Measurements from ENCODE around the gene CCDC60.

The CCDC60 gene

GRCh38 chr12:119479121-119479561 is 144.6 kb downstream of the CCDC60 start:
- DNase-seq (ENCODE audit: low read depth, low spot score), result no peak

GRCh38 chr12:119480551-119480950 is 146.0 kb downstream of the CCDC60 start:
- DNase-seq (ENCODE audit: low read depth, low spot score), result no peak
- H3K4me3 ChIP-seq (ENCODE audit: low read length), result no peak overlapping the region

More at GRCh38 chr12:119479121-119479561, 144.6 kb downstream of the CCDC60 start:
- no peak overlapping the region for H3K4me3 ChIP-seq (ENCODE audit: low read length)

GRCh38 chr12:119486599-119487154 is 152.1 kb downstream of the CCDC60 start:
- DNase-seq (ENCODE audit: low read depth, low spot score), result no peak
- H3K4me3 ChIP-seq (ENCODE audit: low read length), result no peak overlapping the region

GRCh38 chr12:119491814-119492213 is 157.3 kb downstream of the CCDC60 start:
- DNase-seq (ENCODE audit: low read depth, low spot score), result no peak
- H3K4me3 ChIP-seq (ENCODE audit: low read length), result no peak overlapping the region

- H3K4me3 ChIP-seq (ENCODE audit: low read length), result no peak overlapping the region
- no peak for DNase-seq (ENCODE audit: low read depth, low spot score)
Observed at GRCh38 chr12:119500209-119500608, 165.7 kb downstream of the CCDC60 start.

- H3K4me3 ChIP-seq (ENCODE audit: low read length), result no peak overlapping the region
- DNase-seq (ENCODE audit: low read depth, low spot score), result no peak
Observed at GRCh38 chr12:119501052-119501451, 166.5 kb downstream of the CCDC60 start.

GRCh38 chr12:119505001-119505400 is 170.5 kb downstream of the CCDC60 start:
- DNase-seq (ENCODE audit: low read depth, low spot score), result no peak
- no peak overlapping the region for H3K4me3 ChIP-seq (ENCODE audit: low read length)

GRCh38 chr12:119512772-119513497 is 178.4 kb downstream of the CCDC60 start:
- H3K4me3 ChIP-seq (ENCODE audit: low read length), result no peak overlapping the region
- DNase-seq (ENCODE audit: low read depth, low spot score), result peak; percentile 15

GRCh38 chr12:119528241-119528640 is 193.7 kb downstream of the CCDC60 start:
- DNase-seq (ENCODE audit: low read depth, low spot score), result peak; percentile 49
- no peak overlapping the region for H3K4me3 ChIP-seq (ENCODE audit: low read length)

- no peak for DNase-seq (ENCODE audit: low read depth, low spot score)
- no peak overlapping the region for H3K4me3 ChIP-seq (ENCODE audit: low read length)
Observed at GRCh38 chr12:119540476-119540875, 205.9 kb downstream of the CCDC60 start.

- DNase-seq (ENCODE audit: low read depth, low spot score), result peak; percentile 75
Observed at GRCh38 chr12:119544765-119545625, 210.5 kb downstream of the CCDC60 start.

GRCh38 chr12:119546340-119546739 is 211.8 kb downstream of the CCDC60 start:
- no peak overlapping the region for H3K4me3 ChIP-seq (ENCODE audit: low read length)
- DNase-seq (ENCODE audit: low read depth, low spot score), result no peak

More at GRCh38 chr12:119544765-119545625, 210.5 kb downstream of the CCDC60 start:
- H3K4me3 ChIP-seq (ENCODE audit: low read length), result no peak overlapping the region

GRCh38 chr12:119547001-119547400 is 212.5 kb downstream of the CCDC60 start:
- no peak overlapping the region for H3K4me3 ChIP-seq (ENCODE audit: low read length)
- no peak for DNase-seq (ENCODE audit: low read depth, low spot score)

GRCh38 chr12:119556854-119557253 is 222.3 kb downstream of the CCDC60 start:
- no peak overlapping the region for H3K4me3 ChIP-seq (ENCODE audit: low read length)
- no peak for DNase-seq (ENCODE audit: low read depth, low spot score)

- DNase-seq (ENCODE audit: low read depth, low spot score), result no peak
- H3K4me3 ChIP-seq (ENCODE audit: low read length), result no peak overlapping the region
Observed at GRCh38 chr12:119565404-119565803, 230.9 kb downstream of the CCDC60 start.

GRCh38 chr12:119570771-119571170 is 236.2 kb downstream of the CCDC60 start:
- no peak for DNase-seq (ENCODE audit: low read depth, low spot score)
- no peak overlapping the region for H3K4me3 ChIP-seq (ENCODE audit: low read length)

GRCh38 chr12:119573086-119573485 is 238.6 kb downstream of the CCDC60 start:
- no peak overlapping the region for H3K4me3 ChIP-seq (ENCODE audit: low read length)
- no peak for DNase-seq (ENCODE audit: low read depth, low spot score)

- no peak for DNase-seq (ENCODE audit: low read depth, low spot score)
- H3K4me3 ChIP-seq (ENCODE audit: low read length), result no peak overlapping the region
Observed at GRCh38 chr12:119574255-119574654, 239.7 kb downstream of the CCDC60 start.

- no peak overlapping the region for H3K4me3 ChIP-seq (ENCODE audit: low read length)
- DNase-seq (ENCODE audit: low read depth, low spot score), result no peak
Observed at GRCh38 chr12:119576118-119576810, 241.7 kb downstream of the CCDC60 start.
